GM21526 (cell line): ENCODE data around the gene AK2.
"Not testable (repeated sequence)": the region's sequence is repeated elsewhere in the genome, so short reads cannot be mapped to it uniquely, and the experiment has no call there.

Experiments used
- ATAC-seq: cut with Tn5 transposase; IDR thresholded peaks from one replicate; pipeline ENCODE4 v1.9.1; 2021; ENCODE audit warnings: moderate library complexity; ENCODE audit not compliant: unreplicated experiment, low FRiP score

The AK2 gene

GRCh38 chr1:33055210-33056008 is 18.7 kb upstream of the AK2 start:
- ATAC-seq = no peak

DNA sequence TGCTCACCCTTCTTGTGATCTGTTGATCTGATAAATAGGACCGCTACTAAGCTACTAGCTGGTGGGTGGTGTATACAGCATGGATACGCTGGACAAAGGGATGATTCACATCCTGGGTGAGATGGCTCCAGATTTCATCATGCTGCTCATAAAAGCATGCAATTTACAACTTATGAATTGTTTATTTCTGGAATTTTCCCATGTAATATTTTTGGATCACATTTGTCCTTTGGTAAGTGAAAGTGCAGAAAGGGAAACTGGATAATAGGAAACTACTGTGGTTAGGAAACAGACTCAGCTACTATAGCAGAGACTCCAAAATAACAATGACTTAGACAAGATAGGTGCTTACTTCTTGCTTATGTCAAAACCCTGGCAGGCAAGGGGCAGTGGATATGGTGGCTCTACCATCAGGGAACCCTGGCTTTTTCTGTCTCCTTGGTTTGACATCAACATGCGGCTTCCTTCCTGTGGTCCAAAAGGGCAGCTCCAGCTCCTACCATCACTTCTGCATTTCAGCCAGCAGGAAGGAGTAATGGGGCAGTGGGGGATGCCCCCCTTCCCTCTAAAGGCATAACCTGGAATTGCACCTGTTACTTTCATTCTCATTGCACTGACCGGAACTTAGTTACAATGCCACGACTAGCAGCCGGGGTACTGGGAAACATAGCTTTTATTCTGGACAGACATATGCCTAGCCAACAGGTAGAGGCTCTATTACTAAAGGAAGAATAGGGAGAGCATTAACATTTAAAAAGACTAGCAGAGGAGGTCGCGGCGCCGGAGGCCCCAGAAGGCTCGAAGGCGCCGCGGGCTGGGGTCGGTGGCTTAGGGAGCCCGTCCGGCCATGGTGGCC is 13.8 kb upstream of the AK2 start:
- ATAC-seq = no peak

DNA sequence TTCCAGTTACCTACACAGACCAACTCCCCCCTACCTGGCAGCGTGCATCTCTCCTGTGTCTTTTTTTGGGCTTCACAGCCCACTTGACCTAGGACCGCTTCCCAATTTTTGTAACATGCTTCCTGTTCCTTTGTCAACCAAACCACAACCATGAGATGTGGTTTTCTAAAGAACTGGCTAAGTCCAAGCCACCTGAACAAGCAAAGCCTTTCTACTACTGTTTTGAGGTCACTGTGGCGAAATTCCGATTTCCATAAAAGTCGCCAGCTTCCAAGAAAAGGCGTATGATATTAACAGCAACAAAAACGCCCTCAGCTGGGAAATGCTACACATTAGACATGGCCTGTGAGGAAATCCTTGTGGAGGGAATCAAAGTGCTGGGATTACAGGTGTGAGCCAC is 12.7 kb upstream of the AK2 start:
- no peak for ATAC-seq

DNA sequence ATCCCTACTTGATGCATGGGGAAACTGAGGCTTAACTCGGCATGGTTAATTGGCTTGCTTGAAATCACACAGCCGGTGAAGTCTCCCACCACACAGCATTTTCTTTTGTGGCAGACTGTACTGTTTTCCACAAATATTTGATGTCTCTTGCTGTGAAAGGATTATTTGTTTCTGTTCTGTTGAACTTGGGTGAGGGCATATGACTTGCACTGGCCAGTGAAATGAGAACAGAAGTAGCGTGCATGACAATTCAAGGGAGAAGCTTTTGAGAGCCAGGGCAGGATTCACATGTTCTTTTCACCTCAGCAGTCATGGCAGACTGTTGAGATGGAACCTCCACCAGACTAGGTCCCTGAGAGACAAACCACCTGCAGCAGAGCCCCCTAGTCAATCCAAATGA is 11.7 kb upstream of the AK2 start:
- ATAC-seq = no peak

DNA sequence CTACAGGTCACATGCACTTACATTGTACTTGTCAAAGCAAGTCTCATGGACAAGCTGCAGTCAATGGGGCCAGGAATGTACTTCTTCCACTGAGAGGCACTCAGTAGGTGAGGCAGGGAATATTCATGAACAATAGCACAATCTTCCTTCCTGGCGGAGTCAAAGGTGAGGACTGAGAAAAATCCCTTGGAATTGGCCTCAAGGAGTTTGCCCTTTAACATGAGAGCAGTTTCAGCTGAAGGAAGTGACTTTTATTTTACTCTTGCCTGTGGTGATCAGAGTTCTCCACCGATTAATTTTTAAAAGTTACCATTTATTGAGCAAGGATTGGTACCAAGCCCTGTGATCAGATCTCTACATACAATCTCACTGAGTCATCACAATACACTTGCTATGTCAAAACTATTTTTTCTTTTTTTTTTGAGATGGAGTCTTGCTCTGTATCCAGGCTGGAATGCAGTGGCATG is 11.2 kb upstream of the AK2 start:
- ATAC-seq = no peak

DNA sequence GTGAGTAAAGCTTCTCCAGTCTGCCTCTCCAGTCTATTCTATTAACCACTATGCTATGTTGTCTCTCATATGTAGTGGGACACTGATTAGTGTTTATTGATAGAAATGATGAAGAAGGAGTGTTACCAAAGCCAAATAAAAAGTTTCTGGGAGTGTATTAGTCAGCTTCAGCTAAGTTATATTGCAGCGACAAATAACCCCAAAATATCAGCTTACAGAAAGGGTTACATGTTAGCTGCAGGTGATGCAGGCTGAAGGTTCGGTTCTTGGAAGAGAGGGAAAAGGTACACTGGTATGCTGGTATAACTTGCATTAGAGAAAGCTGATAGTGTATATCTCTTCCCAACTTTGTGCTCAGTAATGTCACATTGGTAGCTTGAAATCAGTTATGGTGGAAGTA is 10.6 kb upstream of the AK2 start:
- no peak for ATAC-seq

GRCh38 chr1:33046234-33046633 is 9.6 kb upstream of the AK2 start:
- not testable (repeated sequence) for ATAC-seq

GRCh38 chr1:33045814-33046213 is 9.1 kb upstream of the AK2 start:
- ATAC-seq = no peak

GRCh38 chr1:33045246-33045645 is 8.6 kb upstream of the AK2 start:
- no peak for ATAC-seq

- no peak for ATAC-seq
Observed at GRCh38 chr1:33043267-33044092, 6.8 kb upstream of the AK2 start.

DNA sequence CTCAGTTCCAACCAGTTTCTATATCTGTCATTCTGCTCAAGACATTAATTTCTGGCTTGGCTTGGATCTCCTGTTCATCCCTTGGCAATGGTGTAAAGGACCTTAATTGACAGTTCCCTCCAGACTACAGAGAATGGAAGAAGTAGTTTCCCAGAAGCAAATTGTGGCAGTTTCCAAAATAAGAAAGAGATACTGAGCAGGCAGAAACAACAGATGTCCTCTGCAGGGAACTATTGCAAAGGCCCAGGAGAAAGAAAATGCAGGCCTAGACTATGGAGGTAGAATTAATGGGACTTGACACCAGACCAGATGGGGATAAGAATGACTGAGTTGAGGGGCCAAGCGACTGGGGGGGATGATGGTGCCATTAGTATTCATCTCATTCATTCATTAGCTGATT is 6.1 kb upstream of the AK2 start:
- no peak for ATAC-seq

DNA sequence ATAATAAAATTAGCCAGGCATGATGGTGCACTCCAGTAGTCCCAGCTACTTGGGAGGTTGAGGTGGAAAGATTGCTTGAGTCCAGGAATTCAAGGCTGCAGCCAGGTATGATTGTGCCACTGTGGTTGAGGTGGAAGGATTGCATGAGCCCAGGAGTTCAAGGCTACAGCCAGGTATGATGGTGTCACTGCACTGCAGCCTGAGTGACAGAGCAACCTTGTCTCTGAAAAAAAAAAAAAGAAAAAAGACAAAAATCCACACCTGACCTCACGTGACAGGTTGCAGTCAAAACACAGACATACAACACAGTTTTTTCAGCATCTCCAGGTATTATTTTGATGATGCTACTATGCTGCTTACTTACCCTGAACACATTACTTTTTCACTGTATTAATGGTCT is 4.3 kb upstream of the AK2 start:
- ATAC-seq = no peak

GRCh38 chr1:33039840-33040239 is 3.2 kb upstream of the AK2 start:
- ATAC-seq = no peak

DNA sequence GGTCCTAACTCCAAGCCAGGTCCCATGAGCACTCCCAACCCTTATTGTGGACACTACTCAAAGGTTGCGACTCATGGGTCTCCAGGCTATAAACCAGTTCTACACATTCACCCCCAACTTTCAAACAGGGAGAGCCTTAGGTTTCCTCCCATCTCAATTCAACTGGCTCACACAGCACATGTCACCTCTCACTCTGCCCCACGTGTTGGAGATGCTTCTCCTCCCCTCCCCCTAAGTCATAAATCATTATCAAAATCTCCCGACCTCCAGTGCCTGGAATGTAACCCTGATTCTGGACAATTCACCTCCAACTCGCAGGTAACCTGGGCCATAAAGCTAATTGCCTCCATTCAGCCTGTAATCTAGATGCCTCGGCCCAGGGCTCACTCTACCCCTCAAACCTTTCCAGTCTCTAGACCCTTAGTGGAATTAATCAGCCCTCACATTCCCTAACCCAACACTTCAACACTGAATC is 595 bp downstream of the AK2 start:
- no peak for ATAC-seq

DNA sequence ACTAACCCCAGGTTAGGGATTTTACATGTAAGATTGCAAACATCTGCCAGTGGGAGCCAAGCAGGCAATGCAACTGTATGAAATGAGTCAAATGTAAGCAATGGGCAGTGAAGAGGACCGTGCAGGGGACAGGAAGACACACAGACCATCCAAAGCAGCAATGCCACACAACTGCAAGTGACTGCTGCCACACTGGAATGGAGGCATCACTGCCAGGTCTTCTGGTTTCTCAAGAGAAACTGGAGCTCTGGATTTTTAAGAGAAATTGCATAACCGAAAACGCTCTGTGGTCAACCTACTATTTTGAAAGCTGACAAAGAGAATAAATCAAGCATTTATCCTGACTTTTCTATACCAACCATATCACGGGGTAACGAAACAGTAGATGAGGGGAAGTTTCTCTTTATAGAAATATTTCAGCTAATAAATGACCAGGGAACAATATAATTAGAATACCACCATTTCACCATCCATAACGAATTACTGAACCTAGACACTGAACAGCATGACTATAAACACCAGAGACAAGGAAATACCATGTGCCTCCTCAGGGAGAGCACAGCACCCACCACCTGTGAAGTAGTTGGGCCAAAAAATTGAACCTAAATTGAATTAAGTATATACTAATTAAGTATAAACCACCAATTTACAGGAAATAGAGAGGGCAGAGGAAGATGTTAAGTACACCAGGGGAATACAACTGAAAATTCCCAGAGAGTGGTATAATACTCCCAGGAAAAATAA is 4.4 kb downstream of the AK2 start:
- ATAC-seq = no peak

GRCh38 chr1:33031506-33031905 is 5.2 kb downstream of the AK2 start:
- ATAC-seq = no peak

DNA sequence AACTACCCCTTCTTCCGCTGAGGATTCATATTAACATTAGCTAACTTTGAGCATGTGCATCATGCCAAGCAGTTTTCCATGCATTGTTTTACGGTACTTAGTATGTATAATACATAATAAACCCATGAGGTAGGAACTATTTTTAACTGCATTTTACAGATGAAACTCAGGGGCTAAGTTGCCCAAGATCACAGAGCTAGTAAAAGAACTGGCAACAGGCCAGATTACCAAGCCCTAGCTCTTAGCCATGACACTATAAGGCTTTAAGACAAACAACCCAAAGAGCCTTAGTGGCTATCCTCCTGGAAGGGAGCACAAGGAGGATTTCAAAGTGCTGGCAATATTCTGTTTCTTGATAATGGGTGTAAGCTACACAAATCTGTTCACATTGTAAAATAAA is 6.1 kb downstream of the AK2 start:
- no peak for ATAC-seq

DNA sequence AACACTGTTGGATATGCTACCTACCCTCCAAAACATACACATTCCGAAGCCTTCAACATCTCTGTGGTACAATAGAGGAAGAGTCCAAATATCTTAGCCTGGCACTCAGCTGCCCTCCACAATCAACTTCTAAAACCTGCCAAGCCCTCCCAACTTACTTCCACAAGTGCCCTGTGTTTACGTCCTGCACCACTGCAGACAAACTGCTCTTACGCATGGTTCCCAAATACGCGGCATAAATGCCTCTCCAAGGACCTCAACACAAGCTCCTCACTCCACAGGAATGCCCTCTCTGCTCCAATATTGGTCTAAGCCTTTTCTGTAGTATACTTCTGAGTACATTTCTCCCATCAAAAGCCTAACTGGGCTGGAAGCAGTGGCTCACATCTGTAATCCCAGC is 6.8 kb downstream of the AK2 start:
- no peak for ATAC-seq

DNA sequence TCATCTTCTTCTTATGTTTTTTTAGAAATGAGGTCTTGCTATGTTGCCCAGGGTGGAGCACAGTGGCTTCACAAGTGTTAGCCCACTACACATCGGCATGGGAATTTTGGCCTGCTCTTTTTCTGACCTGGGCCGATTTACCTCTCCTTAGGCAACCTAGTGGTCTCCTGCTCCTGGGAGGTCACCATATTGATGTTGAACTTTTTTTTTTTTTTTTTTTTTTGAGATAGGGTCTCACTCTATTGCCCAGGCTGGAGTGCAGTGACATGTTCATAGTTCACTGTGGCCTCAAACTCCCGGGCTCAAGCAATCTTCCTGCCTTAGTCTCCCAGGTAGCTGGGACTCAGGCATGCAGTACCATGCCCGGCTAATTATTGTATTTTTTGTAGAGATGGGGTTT is 7.5 kb downstream of the AK2 start:
- no peak for ATAC-seq

GRCh38 chr1:33025761-33026160 is 10.9 kb downstream of the AK2 start:
- ATAC-seq = no peak
